ENCODE data around the gene MAP3K7. TPM values are rescaled to one million over a fixed set of nuclear protein-coding genes. Genes with fewer than 3 reads are reported as not detected.
A peak's percentile ranks its signal among the peaks of the same experiment; 100 is the strongest.

The MAP3K7 gene
- total and polyA plus RNA-seq, 2 of the 13 experiments (the other 11 are each of a cell fraction or from before 2014, with no cell fraction given), result 24.1 to 24.4 TPM

GRCh38 chr6:90586836-90587638, at the start of gene MAP3K7 (continued):
- TF ChIP-seq, protein P1, sequence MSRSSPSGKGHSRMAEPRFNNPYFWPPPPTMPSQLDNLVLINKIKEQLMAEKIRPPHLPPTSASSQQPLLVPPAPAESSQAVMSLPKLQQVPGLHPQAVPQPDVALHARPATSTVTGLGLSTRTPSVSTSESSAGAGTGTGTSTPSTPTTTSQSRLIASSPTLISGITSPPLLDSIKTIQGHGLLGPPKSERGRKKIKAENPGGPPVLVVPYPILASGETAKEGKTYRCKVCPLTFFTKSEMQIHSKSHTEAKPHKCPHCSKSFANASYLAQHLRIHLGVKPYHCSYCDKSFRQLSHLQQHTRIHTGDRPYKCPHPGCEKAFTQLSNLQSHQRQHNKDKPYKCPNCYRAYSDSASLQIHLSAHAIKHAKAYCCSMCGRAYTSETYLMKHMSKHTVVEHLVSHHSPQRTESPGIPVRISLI (CRISPR knock-in tag; IDR thresholded peaks at IDR 0.05; ENCODE audit: borderline replicate concordance), result no peak
- TF ChIP-seq SUZ12 (IDR thresholded peaks at IDR 0.05; ENCODE audit: low read depth, low read length) (no peak), DNMT3B (CRISPR knock-in tag; conservative IDR thresholded peaks at IDR 0.05) (peak; percentile 58), IRX3 (CRISPR knock-in tag; IDR thresholded peaks at IDR 0.05; ENCODE audit: borderline replicate concordance, low read depth) (no peak), POGZ (CRISPR knock-in tag; IDR thresholded peaks at IDR 0.05) (peak; percentile 95), ELF3 (CRISPR knock-in tag; IDR thresholded peaks at IDR 0.05) (no peak; the same call in 1 of the 2 replicates), ZNF644 (CRISPR knock-in tag; IDR thresholded peaks at IDR 0.05; ENCODE audit: low read depth) (no peak), TCF7L2 (IDR thresholded peaks at IDR 0.05; ENCODE audit: low read depth, low read length) (no peak), ZNF33B (CRISPR knock-in tag; IDR thresholded peaks at IDR 0.05) (no peak), ZNF660 (CRISPR knock-in tag; IDR thresholded peaks at IDR 0.05; ENCODE audit: borderline replicate concordance, low read depth) (no peak), ARID5B (CRISPR knock-in tag; IDR thresholded peaks at IDR 0.05) (no peak; the same call in 1 of the 2 replicates), HNF4G (IDR thresholded peaks at IDR 0.05; ENCODE audit: borderline replicate concordance, low read depth, low read length) (no peak), HNF4G (CRISPR knock-in tag; IDR thresholded peaks at IDR 0.05; ENCODE audit: borderline replicate concordance, low read depth) (no peak), ARHGAP35 (CRISPR knock-in tag; IDR thresholded peaks at IDR 0.05; ENCODE audit: borderline replicate concordance) (no peak), BHLHE40 (IDR thresholded peaks at IDR 0.05; ENCODE audit: low read length) (no peak), BORCS8-MEF2B (CRISPR knock-in tag; IDR thresholded peaks at IDR 0.05) (peak; percentile 50)
- TF ChIP-seq, protein P2, sequence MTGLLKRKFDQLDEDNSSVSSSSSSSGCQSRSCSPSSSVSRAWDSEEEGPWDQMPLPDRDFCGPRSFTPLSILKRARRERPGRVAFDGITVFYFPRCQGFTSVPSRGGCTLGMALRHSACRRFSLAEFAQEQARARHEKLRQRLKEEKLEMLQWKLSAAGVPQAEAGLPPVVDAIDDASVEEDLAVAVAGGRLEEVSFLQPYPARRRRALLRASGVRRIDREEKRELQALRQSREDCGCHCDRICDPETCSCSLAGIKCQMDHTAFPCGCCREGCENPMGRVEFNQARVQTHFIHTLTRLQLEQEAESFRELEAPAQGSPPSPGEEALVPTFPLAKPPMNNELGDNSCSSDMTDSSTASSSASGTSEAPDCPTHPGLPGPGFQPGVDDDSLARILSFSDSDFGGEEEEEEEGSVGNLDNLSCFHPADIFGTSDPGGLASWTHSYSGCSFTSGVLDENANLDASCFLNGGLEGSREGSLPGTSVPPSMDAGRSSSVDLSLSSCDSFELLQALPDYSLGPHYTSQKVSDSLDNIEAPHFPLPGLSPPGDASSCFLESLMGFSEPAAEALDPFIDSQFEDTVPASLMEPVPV (CRISPR knock-in tag; IDR thresholded peaks at IDR 0.05), result no peak
- TF ChIP-seq, protein P3, sequence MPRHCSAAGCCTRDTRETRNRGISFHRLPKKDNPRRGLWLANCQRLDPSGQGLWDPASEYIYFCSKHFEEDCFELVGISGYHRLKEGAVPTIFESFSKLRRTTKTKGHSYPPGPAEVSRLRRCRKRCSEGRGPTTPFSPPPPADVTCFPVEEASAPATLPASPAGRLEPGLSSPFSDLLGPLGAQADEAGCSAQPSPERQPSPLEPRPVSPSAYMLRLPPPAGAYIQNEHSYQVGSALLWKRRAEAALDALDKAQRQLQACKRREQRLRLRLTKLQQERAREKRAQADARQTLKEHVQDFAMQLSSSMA (CRISPR knock-in tag; IDR thresholded peaks at IDR 0.05), result 0 out of 2 replicates have a peak, but pooled peaks have one; percentile 30
- TF ChIP-seq, protein P4, sequence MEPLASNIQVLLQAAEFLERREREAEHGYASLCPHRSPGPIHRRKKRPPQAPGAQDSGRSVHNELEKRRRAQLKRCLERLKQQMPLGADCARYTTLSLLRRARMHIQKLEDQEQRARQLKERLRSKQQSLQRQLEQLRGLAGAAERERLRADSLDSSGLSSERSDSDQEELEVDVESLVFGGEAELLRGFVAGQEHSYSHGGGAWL (CRISPR knock-in tag; IDR thresholded peaks at IDR 0.05), result 0 out of 2 replicates have a peak, but pooled peaks have one; percentile 24
